Endothelial cell of umbilical vein (primary cell): Measurements from ENCODE around the gene PCDHGB7. TPM values are rescaled to one million over a fixed set of nuclear protein-coding genes. Genes with fewer than 3 reads are reported as not detected.
A peak's percentile ranks its signal among the peaks of the same experiment; 100 is the strongest.

Experiments used
- BruUV-seq: library from RNA; stranded (reverse); fragments of 400-500 nt; replicated peaks from 2 replicates; lab custom pipeline; 2021; lab: Mats Ljungman, UMichigan
- CTCF ChIA-PET: fragments of 300-600, 350-600 bp; sonication (Branson Sonifier 250); formaldehyde crosslinking; loops from one replicate; lab custom pipeline; 2021; ENCODE audit warnings: antibody characterized with exemption, inconsistent platforms; lab: Charles Lee
- POLR2A ChIA-PET: fragments of 300-600, 350-600 bp; sonication (Branson Sonifier 250); formaldehyde crosslinking; loops from one replicate; lab custom pipeline; 2021; ENCODE audit warnings: antibody characterized with exemption, inconsistent platforms; lab: Charles Lee
- DNase-seq: peaks from one replicate; pipeline ENCODE4 v3.0.0-alpha.2; 2011; ENCODE audit warnings: low read depth, low spot score
- FAIRE-seq: peaks from 2 replicates; lab custom pipeline; 2011; peaks lifted over from hg19 to GRCh38; lab: Jason Lieb, UNC
- H2AFZ ChIP-seq: 2 replicates; pipeline ENCODE4 v1.6.0; 2012; ENCODE audit warnings: low read depth, low read length, control low read depth, inconsistent platforms
- H3K27ac ChIP-seq: 2 replicates; pipeline ENCODE4 v1.5.1; 2011; ENCODE audit warnings: low read depth, mild to moderate bottlenecking, control low read depth, low read length, moderate library complexity; ENCODE audit not compliant: insufficient read depth
- H3K27me3 ChIP-seq, 2 experiments: 2 replicates each; pipeline versions ENCODE4 v1.6.0 to v1.6.1; 2011; ENCODE audit warnings: low read length in 2 of 2, mixed read lengths in 1 of 2; ENCODE audit not compliant: control insufficient read depth in 2 of 2, insufficient read depth in 2 of 2
- H3K36me3 ChIP-seq, 2 experiments: 2 replicates in 1 of 2; 3 replicates in 1 of 2; pipeline ENCODE4 v1.5.1; 2011; ENCODE audit warnings: low read length in 2 of 2, mild to moderate bottlenecking in 1 of 2, moderate library complexity in 1 of 2; ENCODE audit not compliant: control insufficient read depth in 2 of 2, insufficient read depth in 2 of 2; ENCODE audit errors: extremely low read depth in 1 of 2
- H3K4me1 ChIP-seq: 3 replicates; pipeline ENCODE4 v1.5.1; 2011; ENCODE audit warnings: mild to moderate bottlenecking, low read length; ENCODE audit not compliant: control insufficient read depth, insufficient read depth; ENCODE audit errors: extremely low read depth
- H3K4me2 ChIP-seq: 2 replicates; pipeline ENCODE4 v1.6.1; 2011; ENCODE audit warnings: low read length, control low read depth, mixed read lengths; ENCODE audit not compliant: insufficient read depth
- H3K4me3 ChIP-seq, 3 experiments: fragments of 200-600 bp in 1 of 3; sonication (generic), shearing (Covaris generic) in 1 of 3; replicated peaks in 1 of 3; 2 replicates each; pipeline ENCODE4 v1.5.1; 2011 to 2016; ENCODE audit warnings: control low read depth in 3 of 3, low read length in 3 of 3, mild to moderate bottlenecking in 2 of 3, inconsistent platforms in 1 of 3, low read depth in 1 of 3, moderate library complexity in 1 of 3; ENCODE audit not compliant: insufficient read depth in 1 of 3
- H3K79me2 ChIP-seq: 2 replicates; pipeline ENCODE4 v1.6.0; 2012; ENCODE audit warnings: low read length, inconsistent platforms; ENCODE audit not compliant: control insufficient read depth, insufficient read depth
- H3K9ac ChIP-seq: replicated peaks from 2 replicates; pipeline ENCODE3; 2011; ENCODE audit warnings: low read length, control low read depth; ENCODE audit not compliant: insufficient read depth; ENCODE audit errors: extremely low read depth
- H3K9me1 ChIP-seq: replicated peaks from 3 replicates; pipeline ENCODE4 v1.6.0; 2011; ENCODE audit warnings: mild to moderate bottlenecking, low read length; ENCODE audit not compliant: control insufficient read depth, insufficient read depth; ENCODE audit errors: extremely low read depth
- H3K9me3 ChIP-seq: replicated peaks from 2 replicates; pipeline ENCODE4 v1.5.1; 2012; ENCODE audit warnings: low read length, inconsistent platforms; ENCODE audit not compliant: control insufficient read depth, insufficient read depth
- H4K20me1 ChIP-seq: replicated peaks from 2 replicates; pipeline ENCODE3; 2011; ENCODE audit warnings: mild to moderate bottlenecking, low read length; ENCODE audit not compliant: control insufficient read depth, insufficient read depth; ENCODE audit errors: extremely low read depth
- CTCF ChIP-seq, 2 donors: IDR thresholded peaks; 1 replicate in 1 of 2; 2 replicates in 1 of 2; pipeline ENCODE4 v1.5.1; 2011; ENCODE audit warnings: low read length in 2 of 2, mild to moderate bottlenecking in 2 of 2, moderate library complexity in 2 of 2, control low read depth in 1 of 2, inconsistent platforms in 1 of 2, low read depth in 1 of 2; ENCODE audit not compliant: insufficient read depth in 1 of 2; ENCODE audit errors: extremely low read depth in 1 of 2
- EZH2 ChIP-seq: IDR thresholded peaks from 2 replicates; pipeline ENCODE4 v1.6.1; 2012; ENCODE audit warnings: borderline replicate concordance, low read depth, mild to moderate bottlenecking, moderate library complexity, low read length, inconsistent platforms; ENCODE audit not compliant: severe bottlenecking
- MYC ChIP-seq: IDR thresholded peaks from one replicate; pipeline ENCODE4 v1.6.1; 2011; ENCODE audit warnings: mild to moderate bottlenecking, low read depth, low read length
- dilution Hi-C: fragments of 300-500 bp; cut with MboI; formaldehyde crosslinking; loops from one replicate; pipeline ENCODE4 v1.15.0; 2019; ENCODE audit warnings: low sequenced_read_pairs; ENCODE audit not compliant: extremely low pct_ligation_motif_present
- intact Hi-C: fragments of 100-400 bp; cut with micrococcal nuclease; formaldehyde crosslinking; loops from one replicate; pipeline ENCODE4 v1.10.0; 2022
- polyA plus RNA-seq, 4 experiments: library from polyadenylated mRNA; depleted of rRNA in 3 of 4; stranded (reverse) in 3 of 4; unstranded in 1 of 4; fragments of >200 nt; gene quantifications; 2 replicates each; pipeline versions ENCODE4 v1.2.1 to v1.2.3, GENCODE V29; 2011 to 2012; ENCODE audit warnings: missing spikeins in 1 of 4
- total RNA-seq: library from RNA; stranded (reverse); gene quantifications from 2 replicates; pipeline ENCODE4 v1.2.3, GENCODE V29; 2021

Gene PCDHGB7
- total and polyA plus RNA-seq, 2 donors (not counting 3 experiments of a cell fraction or from before 2014, with no cell fraction given) = 6.5 to 13.0 TPM

- H3K9me3 ChIP-seq = no peaks in the 10 kb centered on the region
- no peaks in the 10 kb centered on the region for H3K79me2 ChIP-seq
- DNase-seq (peak; percentile 72), FAIRE-seq (peak; percentile 92)
- no peak within 1 kb of the TSS for H3K27ac ChIP-seq
- no peaks in the 10 kb centered on the region for H3K9me1 ChIP-seq
- peak within 1 kb of the TSS; percentile 77 for H3K4me2 ChIP-seq
- intact Hi-C loops (no loop called here), dilution Hi-C loops (no loop called here)
- peak within 1 kb of the TSS; percentile 38 for H3K9ac ChIP-seq
- POLR2A ChIA-PET = interaction anchor here (1.0 to 1.4 kb wide), 3 partner anchors 17 to 144 kb away, joined by 3 to 6 read pairs (median 3); partner anchors contain the start of gene PCDHGA12
- H2AFZ ChIP-seq = peak within 1 kb of the TSS; percentile 27
- no peaks in the 10 kb centered on the region for H3K36me3 ChIP-seq
- peak; percentile 43 for TF ChIP-seq EZH2
- no peak for TF ChIP-seq MYC
- peak; percentile 58 to 76 for TF ChIP-seq CTCF (IDR thresholded peaks at IDR 0.05; ENCODE audit: extremely low read depth in 1 of 2, insufficient read depth in 1 of 2, low read depth in 1 of 2, low read length in 2 of 2)
- H3K27me3 ChIP-seq = peaks cover 48 to 84% of the 10 kb centered on the region in 2 experiments
- CTCF ChIA-PET = interaction anchor here (0.6 to 11.3 kb wide), 36 partner anchors 8 to 190 kb away, joined by 3 to 335 read pairs (median 8); partner anchors contain the start of genes PCDHB14, PCDHGA1, PCDHGA11 and PCDHGA12
- TSS peak; percentile 14 for BruUV-seq
- H3K4me3 ChIP-seq = peak within 1 kb of the TSS; percentile 14 to 72 (median 34)
- peaks cover 6% of the 10 kb centered on the region for H3K4me1 ChIP-seq
- peaks cover 5% of the 10 kb centered on the region for H4K20me1 ChIP-seq
These were observed 4.5 kb upstream of the PCDHGB7 start, which contains the start of gene PCDHGA10 for GRCh38 chr5:141412854-141413539. Gene PCDHGA10 (plus strand): TSS chr5:141412987. CDS start chr5:141413176, 189 bp downstream.
